ENCODE data around the gene MANSC1. TPM values are rescaled to one million over a fixed set of nuclear protein-coding genes. Genes with fewer than 3 reads are reported as not detected.

MANSC1 gene
- total and polyA plus RNA-seq, 2 of the 13 experiments (the other 11 are each of a cell fraction or from before 2014, with no cell fraction given): 1.9 to 4.2 TPM

DNA sequence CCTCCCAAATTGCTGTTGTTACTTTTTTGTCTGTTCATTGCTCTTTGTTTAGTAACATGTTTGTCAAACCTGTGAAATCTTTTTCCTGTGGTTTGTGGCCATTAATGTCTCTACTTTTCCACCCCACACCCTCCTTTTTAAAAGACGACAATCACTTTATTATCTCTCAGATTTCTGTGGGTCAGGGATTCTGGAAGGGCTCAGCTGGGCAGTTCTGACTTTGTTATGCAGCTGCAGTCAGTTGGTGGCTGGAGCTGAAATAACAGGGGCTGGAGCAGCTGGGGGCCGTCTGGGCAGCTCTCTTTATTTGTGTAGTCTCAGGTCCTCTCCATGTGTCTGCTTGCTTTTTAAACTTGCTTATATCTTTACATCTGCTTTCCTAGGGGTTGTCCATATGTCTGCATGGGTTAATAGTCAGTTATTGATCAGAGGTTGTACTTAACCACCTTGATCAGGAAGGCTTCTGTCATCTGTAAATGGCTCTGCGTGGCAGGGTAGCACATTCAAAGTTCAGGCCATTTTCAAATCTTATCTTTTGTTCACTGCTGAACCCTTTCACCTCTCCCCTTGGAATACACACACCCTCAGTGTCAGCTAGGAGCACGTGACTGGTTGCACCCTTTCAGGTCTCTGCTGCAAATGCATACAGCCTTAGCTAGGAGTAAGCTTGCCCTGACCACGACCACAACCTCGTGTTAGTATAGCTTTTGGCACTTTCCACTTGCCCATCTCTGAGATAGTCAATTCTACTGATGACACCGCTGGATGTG, 34.7 kb upstream of the MANSC1 start (continued):
- TF ChIP-seq XBP1 (CRISPR knock-in tag; IDR thresholded peaks at IDR 0.05) (no peak), PRPF4 (IDR thresholded peaks at IDR 0.05; ENCODE audit: low read depth, low read length, poor library complexity, severe bottlenecking) (no peak), ZFX (CRISPR knock-in tag; IDR thresholded peaks at IDR 0.05; ENCODE audit: low read depth) (peak; percentile 57; the same call in 1 of the 2 replicates), SNAPC2 (CRISPR knock-in tag; IDR thresholded peaks at IDR 0.05) (no peak), ZNF800 (CRISPR knock-in tag; IDR thresholded peaks at IDR 0.05) (no peak; the same call in 1 of the 2 replicates), DMAP1 (CRISPR knock-in tag; IDR thresholded peaks at IDR 0.05) (peak; percentile 34; the same call in 1 of the 2 replicates), BORCS8-MEF2B (CRISPR knock-in tag; IDR thresholded peaks at IDR 0.05) (peak; percentile 41; the same call in 1 of the 2 replicates), PPARG (CRISPR knock-in tag; conservative IDR thresholded peaks at IDR 0.05) (peak; percentile 78), ZIK1 (CRISPR knock-in tag; IDR thresholded peaks at IDR 0.05; ENCODE audit: borderline replicate concordance, low read depth) (no peak), ZNF274 (CRISPR knock-in tag; IDR thresholded peaks at IDR 0.05) (peak; percentile 31; the same call in 1 of the 2 replicates), KDM3A (CRISPR knock-in tag; IDR thresholded peaks at IDR 0.05; ENCODE audit: low read depth) (no peak), ARNTL (CRISPR knock-in tag; IDR thresholded peaks at IDR 0.05) (peak; percentile 92), ZSCAN29 (CRISPR knock-in tag; conservative IDR thresholded peaks at IDR 0.05) (0 out of 2 replicates have a peak, but pooled peaks have one; percentile 56), RBFOX2 (IDR thresholded peaks at IDR 0.05; ENCODE audit: low read depth, low read length) (no peak), ZNF160 (CRISPR knock-in tag; IDR thresholded peaks at IDR 0.05) (no peak), POGZ (CRISPR knock-in tag; IDR thresholded peaks at IDR 0.05) (peak; percentile 80), HOXA5 (CRISPR knock-in tag; IDR thresholded peaks at IDR 0.05) (no peak), ZNF33A (CRISPR knock-in tag; IDR thresholded peaks at IDR 0.05; ENCODE audit: borderline replicate concordance) (no peak), JARID2 (CRISPR knock-in tag; IDR thresholded peaks at IDR 0.05; ENCODE audit: insufficient replicate concordance) (no peak), ZNF205 (CRISPR knock-in tag; IDR thresholded peaks at IDR 0.05) (no peak; the same call in 1 of the 2 replicates), PHF8 (CRISPR knock-in tag; IDR thresholded peaks at IDR 0.05) (peak; percentile 41; the same call in 1 of the 2 replicates)
- TF ChIP-seq, protein P1, sequence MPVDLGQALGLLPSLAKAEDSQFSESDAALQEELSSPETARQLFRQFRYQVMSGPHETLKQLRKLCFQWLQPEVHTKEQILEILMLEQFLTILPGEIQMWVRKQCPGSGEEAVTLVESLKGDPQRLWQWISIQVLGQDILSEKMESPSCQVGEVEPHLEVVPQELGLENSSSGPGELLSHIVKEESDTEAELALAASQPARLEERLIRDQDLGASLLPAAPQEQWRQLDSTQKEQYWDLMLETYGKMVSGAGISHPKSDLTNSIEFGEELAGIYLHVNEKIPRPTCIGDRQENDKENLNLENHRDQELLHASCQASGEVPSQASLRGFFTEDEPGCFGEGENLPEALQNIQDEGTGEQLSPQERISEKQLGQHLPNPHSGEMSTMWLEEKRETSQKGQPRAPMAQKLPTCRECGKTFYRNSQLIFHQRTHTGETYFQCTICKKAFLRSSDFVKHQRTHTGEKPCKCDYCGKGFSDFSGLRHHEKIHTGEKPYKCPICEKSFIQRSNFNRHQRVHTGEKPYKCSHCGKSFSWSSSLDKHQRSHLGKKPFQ (CRISPR knock-in tag; IDR thresholded peaks at IDR 0.05; ENCODE audit: insufficient replicate concordance): no peak
- TF ChIP-seq, protein P2, sequence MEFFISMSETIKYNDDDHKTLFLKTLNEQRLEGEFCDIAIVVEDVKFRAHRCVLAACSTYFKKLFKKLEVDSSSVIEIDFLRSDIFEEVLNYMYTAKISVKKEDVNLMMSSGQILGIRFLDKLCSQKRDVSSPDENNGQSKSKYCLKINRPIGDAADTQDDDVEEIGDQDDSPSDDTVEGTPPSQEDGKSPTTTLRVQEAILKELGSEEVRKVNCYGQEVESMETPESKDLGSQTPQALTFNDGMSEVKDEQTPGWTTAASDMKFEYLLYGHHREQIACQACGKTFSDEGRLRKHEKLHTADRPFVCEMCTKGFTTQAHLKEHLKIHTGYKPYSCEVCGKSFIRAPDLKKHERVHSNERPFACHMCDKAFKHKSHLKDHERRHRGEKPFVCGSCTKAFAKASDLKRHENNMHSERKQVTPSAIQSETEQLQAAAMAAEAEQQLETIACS (CRISPR knock-in tag; IDR thresholded peaks at IDR 0.05): no peak
- TF ChIP-seq, protein P3, sequence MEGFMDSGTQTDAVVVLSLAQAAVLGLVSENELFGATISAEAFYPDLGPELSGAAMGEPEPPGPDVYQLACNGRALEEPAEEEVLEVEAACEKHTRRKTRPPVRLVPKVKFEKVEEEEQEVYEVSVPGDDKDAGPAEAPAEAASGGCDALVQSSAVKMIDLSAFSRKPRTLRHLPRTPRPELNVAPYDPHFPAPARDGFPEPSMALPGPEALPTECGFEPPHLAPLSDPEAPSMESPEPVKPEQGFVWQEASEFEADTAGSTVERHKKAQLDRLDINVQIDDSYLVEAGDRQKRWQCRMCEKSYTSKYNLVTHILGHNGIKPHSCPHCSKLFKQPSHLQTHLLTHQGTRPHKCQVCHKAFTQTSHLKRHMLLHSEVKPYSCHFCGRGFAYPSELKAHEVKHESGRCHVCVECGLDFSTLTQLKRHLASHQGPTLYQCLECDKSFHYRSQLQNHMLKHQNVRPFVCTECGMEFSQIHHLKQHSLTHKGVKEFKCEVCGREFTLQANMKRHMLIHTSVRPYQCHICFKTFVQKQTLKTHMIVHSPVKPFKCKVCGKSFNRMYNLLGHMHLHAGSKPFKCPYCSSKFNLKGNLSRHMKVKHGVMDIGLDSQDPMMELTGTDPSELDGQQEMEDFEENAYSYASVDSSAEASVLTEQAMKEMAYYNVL (CRISPR knock-in tag; IDR thresholded peaks at IDR 0.05; ENCODE audit: borderline replicate concordance): 0 out of 2 replicates have a peak, but pooled peaks have one; percentile 67

Data from HepG2 (cell line).